Measurements from ENCODE around the gene INPP4B. TPM values are rescaled to one million over a fixed set of nuclear protein-coding genes. Genes with fewer than 3 reads are reported as not detected.

Gene INPP4B
- total and polyA plus RNA-seq, 2 donors (not counting 1 experiment from before 2014, with no cell fraction given), result 0.03 TPM; not detected in 1

DNA sequence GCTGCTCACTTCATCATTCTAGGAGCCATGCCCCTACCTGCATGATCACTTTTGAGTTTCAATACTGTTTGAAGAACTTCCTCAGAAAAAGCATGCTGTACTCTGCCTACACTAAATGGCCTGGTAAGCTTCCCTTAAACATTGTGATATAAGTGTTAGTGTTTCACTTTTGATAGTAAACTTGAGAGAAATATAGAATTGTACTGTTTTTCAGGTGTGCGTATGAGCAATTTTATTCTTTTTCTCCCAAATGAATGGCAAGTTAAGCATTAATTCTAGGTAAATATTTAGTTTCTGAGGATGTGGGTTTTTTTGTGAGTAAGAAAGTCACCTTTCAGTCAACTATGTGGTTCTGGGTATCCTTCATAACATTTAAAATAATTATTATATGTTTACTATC lies 725.2 kb downstream of the INPP4B start:
- Mint-ChIP-seq H3K27me3 (no peaks in the 10 kb centered on the region), H3K4me3 (no peak overlapping the region), H3K9me3 (ENCODE audit: insufficient read depth) (no peaks in the 10 kb centered on the region), H3K27ac (no peak overlapping the region), H3K4me1 (no peaks in the 10 kb centered on the region)
- H3K4me2 ChIP-seq (replicated peaks; ENCODE audit: low read depth, low read length, poor library complexity, severe bottlenecking), result no peak overlapping the region
- no peaks in the 10 kb centered on the region for H3K4me1 ChIP-seq (ENCODE audit: control insufficient read depth in 2 of 2, insufficient read depth in 2 of 2, low read length in 2 of 2)
- H3K36me3 ChIP-seq (replicated peaks in 1 of 2; ENCODE audit: control extremely low read depth in 1 of 2, control insufficient read depth in 1 of 2, extremely low read depth in 1 of 2, insufficient read depth in 2 of 2, low read length in 1 of 2), result no peaks in the 10 kb centered on the region
- POLR2A ChIA-PET, result no interaction called here
- H3K4me3 ChIP-seq (ENCODE audit: control extremely low read depth in 1 of 5, extremely low read depth in 1 of 5, insufficient read depth in 1 of 5, low read depth in 2 of 5, low read length in 4 of 5), result no peak overlapping the region
- no CpG with 5 or more reads among the region's 1 CpG for WGBS (ENCODE audit: insufficient coverage)
- no peaks in the 10 kb centered on the region for H4K20me1 ChIP-seq (ENCODE audit: control insufficient read depth, insufficient read depth, low read length, poor library complexity, severe bottlenecking)
- no peaks in the 10 kb centered on the region for H3K79me2 ChIP-seq (ENCODE audit: control insufficient read depth, insufficient read depth, low read length)
- no peak overlapping the region for H3K9ac ChIP-seq (ENCODE audit: low read length)
- no peak for ATAC-seq (ENCODE audit: low read depth)
- TF ChIP-seq, protein P1, sequence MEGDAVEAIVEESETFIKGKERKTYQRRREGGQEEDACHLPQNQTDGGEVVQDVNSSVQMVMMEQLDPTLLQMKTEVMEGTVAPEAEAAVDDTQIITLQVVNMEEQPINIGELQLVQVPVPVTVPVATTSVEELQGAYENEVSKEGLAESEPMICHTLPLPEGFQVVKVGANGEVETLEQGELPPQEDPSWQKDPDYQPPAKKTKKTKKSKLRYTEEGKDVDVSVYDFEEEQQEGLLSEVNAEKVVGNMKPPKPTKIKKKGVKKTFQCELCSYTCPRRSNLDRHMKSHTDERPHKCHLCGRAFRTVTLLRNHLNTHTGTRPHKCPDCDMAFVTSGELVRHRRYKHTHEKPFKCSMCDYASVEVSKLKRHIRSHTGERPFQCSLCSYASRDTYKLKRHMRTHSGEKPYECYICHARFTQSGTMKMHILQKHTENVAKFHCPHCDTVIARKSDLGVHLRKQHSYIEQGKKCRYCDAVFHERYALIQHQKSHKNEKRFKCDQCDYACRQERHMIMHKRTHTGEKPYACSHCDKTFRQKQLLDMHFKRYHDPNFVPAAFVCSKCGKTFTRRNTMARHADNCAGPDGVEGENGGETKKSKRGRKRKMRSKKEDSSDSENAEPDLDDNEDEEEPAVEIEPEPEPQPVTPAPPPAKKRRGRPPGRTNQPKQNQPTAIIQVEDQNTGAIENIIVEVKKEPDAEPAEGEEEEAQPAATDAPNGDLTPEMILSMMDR (IDR thresholded peaks at IDR 0.05), result no peak
- TF ChIP-seq EZH2 (IDR thresholded peaks at IDR 0.05; ENCODE audit: borderline replicate concordance, insufficient read depth, low read depth, low read length, poor library complexity, severe bottlenecking), result no peak
- H3K27ac ChIP-seq (ENCODE audit: low read length in 2 of 2), result no peak overlapping the region
- intact Hi-C loops (cut with micrococcal nuclease), result no loop called here
- H2AFZ ChIP-seq (ENCODE audit: insufficient read depth, low read depth, low read length, poor library complexity, severe bottlenecking), result no peak overlapping the region
- H3K9me3 ChIP-seq (ENCODE audit: control extremely low read depth in 1 of 3, control insufficient read depth in 2 of 3, insufficient read depth in 1 of 3, low read length in 2 of 3), result no peaks in the 10 kb centered on the region
- CTCF ChIA-PET, result interaction anchor here (0.7 kb wide), 1 partner anchor 10 kb away, joined by 3 read pairs; no protein-coding TSS in a partner anchor
- DNase-seq, result no peak
- H3K27me3 ChIP-seq (replicated peaks in 1 of 4; ENCODE audit: control extremely low read depth in 1 of 4, control insufficient read depth in 3 of 4, insufficient read depth in 4 of 4, low read length in 3 of 4), result no peaks in the 10 kb centered on the region

DNA sequence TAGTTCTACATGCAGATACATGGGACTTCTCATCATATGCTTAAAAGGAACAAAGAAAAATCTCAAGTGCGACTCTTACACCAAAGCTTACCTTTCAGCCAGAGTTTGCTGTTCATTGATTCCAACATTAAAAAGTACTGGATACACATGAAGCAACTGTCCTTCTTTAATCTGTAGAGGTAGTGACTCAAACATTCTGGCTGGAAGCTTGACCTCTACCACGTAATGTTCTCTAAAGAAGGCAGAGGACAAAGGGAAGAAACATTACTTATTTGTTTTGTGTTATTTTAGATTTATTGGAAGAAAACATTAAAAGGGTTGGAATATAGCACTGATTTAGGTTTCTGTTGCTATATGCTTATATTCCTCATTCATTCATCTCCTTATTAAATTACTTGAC lies 733.6 kb downstream of the INPP4B start:
- Mint-ChIP-seq H3K9me3 (ENCODE audit: insufficient read depth) (no peaks in the 10 kb centered on the region), H3K27ac (no peak overlapping the region), H3K4me3 (no peak overlapping the region), H3K27me3 (no peaks in the 10 kb centered on the region), H3K4me1 (no peaks in the 10 kb centered on the region)
- Histone ChIP-seq H3K4me3 (ENCODE audit: control extremely low read depth in 1 of 5, extremely low read depth in 1 of 5, insufficient read depth in 1 of 5, low read depth in 2 of 5, low read length in 4 of 5) (no peak overlapping the region), H3K4me2 (replicated peaks; ENCODE audit: low read depth, low read length, poor library complexity, severe bottlenecking) (no peak overlapping the region), H3K27ac (ENCODE audit: low read length in 2 of 2) (no peak overlapping the region), H3K79me2 (ENCODE audit: control insufficient read depth, insufficient read depth, low read length) (no peaks in the 10 kb centered on the region), H3K36me3 (replicated peaks in 1 of 2; ENCODE audit: control extremely low read depth in 1 of 2, control insufficient read depth in 1 of 2, extremely low read depth in 1 of 2, insufficient read depth in 2 of 2, low read length in 1 of 2) (no peaks in the 10 kb centered on the region), H3K27me3 (replicated peaks in 1 of 4; ENCODE audit: control extremely low read depth in 1 of 4, control insufficient read depth in 3 of 4, insufficient read depth in 4 of 4, low read length in 3 of 4) (no peaks in the 10 kb centered on the region), H3K9me3 (ENCODE audit: control extremely low read depth in 1 of 3, control insufficient read depth in 2 of 3, insufficient read depth in 1 of 3, low read length in 2 of 3) (no peaks in the 10 kb centered on the region), H4K20me1 (ENCODE audit: control insufficient read depth, insufficient read depth, low read length, poor library complexity, severe bottlenecking) (no peaks in the 10 kb centered on the region), H2AFZ (ENCODE audit: insufficient read depth, low read depth, low read length, poor library complexity, severe bottlenecking) (no peak overlapping the region), H3K4me1 (ENCODE audit: control insufficient read depth in 2 of 2, insufficient read depth in 2 of 2, low read length in 2 of 2) (no peaks in the 10 kb centered on the region), H3K9ac (ENCODE audit: low read length) (no peak overlapping the region)
- DNase-seq (no peak), ATAC-seq (ENCODE audit: low read depth) (no peak)
- TF ChIP-seq, protein P1 (IDR thresholded peaks at IDR 0.05), result no peak
- TF ChIP-seq EZH2 (IDR thresholded peaks at IDR 0.05; ENCODE audit: borderline replicate concordance, insufficient read depth, low read depth, low read length, poor library complexity, severe bottlenecking), result no peak
- ChIA-PET CTCF (no interaction called here), POLR2A (no interaction called here)
- no CpG with 5 or more reads among the region's 2 CpGs for WGBS (ENCODE audit: insufficient coverage)
- intact Hi-C loops (cut with micrococcal nuclease), result no loop called here

All from B cell (primary cell).